ENCODE measurements around the gene C1orf174. TPM values are rescaled to one million over a fixed set of nuclear protein-coding genes. Genes with fewer than 3 reads are reported as not detected.
"Not testable (repeated sequence)": the region's sequence is repeated elsewhere in the genome, so short reads cannot be mapped to it uniquely, and the experiment has no call there.

C1orf174 gene
- total and polyA plus RNA-seq, 2 donors, result 18.8 to 24.5 TPM

DNA sequence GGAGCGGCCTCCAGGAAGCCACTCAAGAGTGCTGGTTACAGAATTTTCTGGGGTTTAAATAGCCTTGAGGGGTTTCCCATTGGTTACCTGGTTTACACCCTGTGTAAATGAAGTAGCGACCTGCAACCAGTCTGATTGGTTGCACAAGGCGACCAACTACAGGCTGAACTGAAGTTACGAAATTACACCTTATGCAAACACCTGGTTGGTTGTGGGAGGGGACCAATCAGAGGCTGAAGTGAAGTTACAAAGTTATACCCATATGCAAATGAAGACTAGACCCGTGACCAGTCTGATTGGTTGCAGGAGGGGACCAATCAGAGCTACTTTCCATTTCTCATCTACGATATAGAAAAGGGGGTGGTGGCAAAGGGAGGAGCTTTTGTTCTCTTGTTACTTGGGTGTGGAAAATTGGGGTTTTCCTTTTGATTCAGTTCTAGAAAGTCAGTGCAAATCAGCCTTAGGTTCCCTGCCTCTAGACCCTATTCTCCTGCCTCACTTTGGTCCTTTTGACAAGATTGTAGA, 22.2 kb upstream of the C1orf174 start:
- Histone ChIP-seq H3K4me1 (ENCODE audit: insufficient read depth) (peaks cover 2% of the 10 kb centered on the region), H3K27ac (ENCODE audit: low read depth) (no peak overlapping the region), H3K4me3 (ENCODE audit: low read depth, low read length) (no peak overlapping the region), H3K36me3 (ENCODE audit: insufficient read depth) (no peaks in the 10 kb centered on the region)
- DNase-seq (ENCODE audit: extremely low spot score), result no peak
- WGBS, result 65% methylated on average over 6 of the region's 6 CpGs

DNA sequence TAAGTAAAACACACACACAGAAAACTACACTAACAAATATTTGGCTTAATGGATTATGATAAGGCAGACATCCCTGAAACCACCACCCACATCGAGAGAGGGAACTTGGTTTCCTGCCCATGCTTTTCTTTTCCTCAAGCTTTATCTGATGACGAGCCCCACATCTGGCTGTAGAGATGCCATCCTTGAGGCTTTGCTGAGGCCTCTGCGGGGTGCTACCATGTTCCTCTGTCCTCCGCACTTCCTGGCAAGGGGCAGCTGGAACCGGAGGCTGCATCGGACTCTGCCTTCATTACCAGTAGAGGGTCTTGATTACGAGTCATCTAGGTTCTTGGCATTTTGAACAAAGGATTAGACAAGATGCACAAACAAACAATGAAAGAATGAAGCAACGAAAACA, 21.7 kb upstream of the C1orf174 start:
- no peak for DNase-seq (ENCODE audit: extremely low spot score)
- no peaks in the 10 kb centered on the region for H3K36me3 ChIP-seq (ENCODE audit: insufficient read depth)
- no peak overlapping the region for H3K4me3 ChIP-seq (ENCODE audit: low read depth, low read length)
- no peak overlapping the region for H3K27ac ChIP-seq (ENCODE audit: low read depth)
- H3K4me1 ChIP-seq (ENCODE audit: insufficient read depth), result peaks cover 2% of the 10 kb centered on the region
- WGBS, result 45% methylated on average over 8 of the region's 8 CpGs

- no peaks in the 10 kb centered on the region for H3K36me3 ChIP-seq (ENCODE audit: insufficient read depth)
- no peak overlapping the region for H3K4me3 ChIP-seq (ENCODE audit: low read depth, low read length)
- DNase-seq (ENCODE audit: extremely low spot score), result no peak
- no peak overlapping the region for H3K27ac ChIP-seq (ENCODE audit: low read depth)
- H3K4me1 ChIP-seq (ENCODE audit: insufficient read depth), result peaks cover 2% of the 10 kb centered on the region
- WGBS, result 77% methylated on average over 5 of the region's 5 CpGs
Observed at GRCh38 chr1:3919706-3920105, 19.6 kb upstream of the C1orf174 start.

DNA sequence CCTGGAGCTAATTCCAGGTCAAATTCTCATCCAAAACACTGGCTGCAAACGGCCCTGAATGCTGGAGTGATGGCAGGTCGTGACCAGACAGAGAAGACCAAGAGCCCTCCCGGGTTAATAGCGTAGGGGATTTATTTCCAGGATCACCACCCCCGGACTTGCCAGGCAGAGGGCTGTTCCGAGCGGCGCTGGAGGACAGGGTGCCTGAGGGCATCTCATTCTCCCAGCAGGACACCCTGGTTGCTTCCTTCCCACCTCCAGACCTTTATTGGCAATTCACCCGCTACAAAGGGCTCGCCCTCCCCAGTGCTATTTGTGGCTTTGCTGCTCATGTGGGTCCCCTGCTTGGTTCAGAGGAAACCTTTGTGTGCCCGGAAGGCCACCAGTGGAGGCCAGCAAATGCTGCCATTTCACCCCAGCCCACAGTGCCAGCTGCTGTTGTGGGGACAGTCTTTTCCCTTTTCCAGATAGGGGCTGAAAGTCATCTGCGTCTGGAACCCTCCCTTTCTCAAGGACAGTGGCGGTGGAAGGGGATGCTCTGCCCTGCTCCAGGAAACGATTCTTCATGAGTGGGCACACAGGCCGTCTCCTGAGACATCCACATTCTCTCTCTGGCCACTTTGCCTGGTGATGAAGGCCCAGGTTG, 19.0 kb upstream of the C1orf174 start:
- Histone ChIP-seq H3K36me3 (ENCODE audit: insufficient read depth) (no peaks in the 10 kb centered on the region), H3K4me3 (ENCODE audit: low read depth, low read length) (no peak overlapping the region), H3K27ac (ENCODE audit: low read depth) (no peak overlapping the region), H3K4me1 (ENCODE audit: insufficient read depth) (no peaks in the 10 kb centered on the region)
- 81% methylated on average over 15 of the region's 15 CpGs for WGBS
- no peak for DNase-seq (ENCODE audit: extremely low spot score)

- H3K4me3 ChIP-seq (ENCODE audit: low read depth, low read length); H3K27ac ChIP-seq (ENCODE audit: low read depth); H3K36me3 ChIP-seq (ENCODE audit: insufficient read depth); DNase-seq (ENCODE audit: extremely low spot score); H3K4me1 ChIP-seq (ENCODE audit: insufficient read depth): not testable (repeated sequence)
- 82% methylated on average over 6 of the region's 6 CpGs for WGBS
Observed at GRCh38 chr1:3918359-3918758, 18.3 kb upstream of the C1orf174 start.

- H3K27ac ChIP-seq (ENCODE audit: low read depth), result no peak overlapping the region
- DNase-seq (ENCODE audit: extremely low spot score), result no peak
- H3K4me1 ChIP-seq (ENCODE audit: insufficient read depth), result no peaks in the 10 kb centered on the region
- no peaks in the 10 kb centered on the region for H3K36me3 ChIP-seq (ENCODE audit: insufficient read depth)
- no peak overlapping the region for H3K4me3 ChIP-seq (ENCODE audit: low read depth, low read length)
- 88% methylated on average over 8 of the region's 8 CpGs for WGBS
Observed at GRCh38 chr1:3917761-3918160, 17.7 kb upstream of the C1orf174 start.

GRCh38 chr1:3915551-3916121, 15.6 kb upstream of the C1orf174 start:
- Histone ChIP-seq H3K36me3 (ENCODE audit: insufficient read depth) (no peaks in the 10 kb centered on the region), H3K27ac (ENCODE audit: low read depth) (no peak overlapping the region), H3K4me3 (ENCODE audit: low read depth, low read length) (no peak overlapping the region), H3K4me1 (ENCODE audit: insufficient read depth) (no peaks in the 10 kb centered on the region)
- 84% methylated on average over 15 of the region's 15 CpGs for WGBS
- no peak for DNase-seq (ENCODE audit: extremely low spot score)

- no peak for DNase-seq (ENCODE audit: extremely low spot score)
- 92% methylated on average over 14 of the region's 14 CpGs for WGBS
- Histone ChIP-seq H3K36me3 (ENCODE audit: insufficient read depth) (no peaks in the 10 kb centered on the region), H3K27ac (ENCODE audit: low read depth) (no peak overlapping the region), H3K4me3 (ENCODE audit: low read depth, low read length) (no peak overlapping the region), H3K4me1 (ENCODE audit: insufficient read depth) (no peaks in the 10 kb centered on the region)
Observed at GRCh38 chr1:3914911-3915310, 14.8 kb upstream of the C1orf174 start.

DNA sequence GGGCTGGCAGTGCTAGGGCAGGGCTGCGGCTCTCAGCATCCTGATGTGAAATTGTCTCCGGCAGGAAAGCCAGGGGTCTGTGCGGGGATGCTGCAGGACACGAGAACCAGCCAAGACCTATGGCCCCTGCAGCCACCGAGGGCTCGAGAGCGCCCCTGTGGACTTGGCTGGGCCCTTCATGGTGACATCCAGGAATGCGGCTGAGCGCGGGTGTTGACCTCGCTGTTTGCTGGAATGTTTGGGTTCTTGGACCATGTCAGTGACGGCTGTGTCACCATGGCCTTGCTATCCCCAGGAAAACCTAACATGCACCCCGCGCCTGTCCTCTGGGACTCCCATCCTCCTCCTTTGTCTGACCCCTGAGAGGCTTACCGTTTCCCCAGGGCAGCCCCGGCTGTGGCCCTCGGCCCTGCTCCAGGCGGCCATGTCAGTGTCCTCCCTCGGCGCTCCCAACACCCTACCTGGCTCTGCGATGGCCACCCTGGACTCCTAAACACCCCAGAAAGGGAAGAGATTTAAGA, 14.3 kb upstream of the C1orf174 start:
- Histone ChIP-seq H3K4me1 (ENCODE audit: insufficient read depth) (no peaks in the 10 kb centered on the region), H3K27ac (ENCODE audit: low read depth) (no peak overlapping the region), H3K4me3 (ENCODE audit: low read depth, low read length) (no peak overlapping the region), H3K36me3 (ENCODE audit: insufficient read depth) (no peaks in the 10 kb centered on the region)
- 93% methylated on average over 21 of the region's 21 CpGs for WGBS
- no peak for DNase-seq (ENCODE audit: extremely low spot score)

DNA sequence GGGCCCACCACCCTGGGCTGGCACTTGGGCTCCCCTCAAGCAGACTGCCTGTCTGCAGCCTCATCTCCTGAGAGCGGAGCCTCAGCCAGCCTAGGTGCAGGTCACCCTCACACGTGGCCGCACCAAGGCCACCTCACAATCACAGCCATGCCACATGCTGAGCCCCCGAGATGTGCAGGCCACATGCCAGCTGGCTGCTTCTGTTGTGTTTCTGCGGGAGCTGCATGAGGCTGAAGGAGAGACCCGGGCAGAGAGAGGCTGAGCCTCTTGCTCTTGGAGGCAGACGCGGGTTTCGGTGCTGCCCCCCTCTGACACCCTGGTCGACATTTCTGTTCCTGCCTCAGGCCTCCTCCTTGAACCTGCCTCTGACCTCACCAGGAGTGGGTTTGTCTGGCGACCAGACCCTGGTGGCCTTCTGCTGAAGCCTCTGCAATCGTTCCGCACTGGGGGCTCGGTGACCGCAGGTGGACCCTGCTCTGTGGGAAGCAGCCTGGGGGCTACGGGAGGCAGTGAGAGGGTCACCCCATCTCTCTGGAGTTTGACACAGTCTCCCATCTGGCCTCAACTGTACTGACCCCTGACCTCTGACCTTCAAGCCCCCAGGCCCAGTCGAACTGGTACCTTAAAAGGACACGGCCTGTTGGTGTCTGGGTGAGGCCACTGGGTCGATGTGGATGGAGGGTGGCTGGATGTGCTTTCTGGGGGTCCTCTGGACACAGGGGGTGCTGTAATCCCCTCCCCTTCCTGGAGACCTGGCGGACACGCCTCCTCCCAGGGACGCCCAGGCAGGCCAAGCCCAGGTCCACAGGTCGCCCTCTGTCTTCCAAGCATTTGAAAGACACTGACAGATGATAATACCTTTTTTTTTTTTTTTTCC, 13.0 kb upstream of the C1orf174 start:
- no peak overlapping the region for H3K4me3 ChIP-seq (ENCODE audit: low read depth, low read length)
- no peaks in the 10 kb centered on the region for H3K36me3 ChIP-seq (ENCODE audit: insufficient read depth)
- no peak for DNase-seq (ENCODE audit: extremely low spot score)
- 95% methylated on average over 23 of the region's 23 CpGs for WGBS
- H3K27ac ChIP-seq (ENCODE audit: low read depth), result no peak overlapping the region
- H3K4me1 ChIP-seq (ENCODE audit: insufficient read depth), result no peaks in the 10 kb centered on the region

DNA sequence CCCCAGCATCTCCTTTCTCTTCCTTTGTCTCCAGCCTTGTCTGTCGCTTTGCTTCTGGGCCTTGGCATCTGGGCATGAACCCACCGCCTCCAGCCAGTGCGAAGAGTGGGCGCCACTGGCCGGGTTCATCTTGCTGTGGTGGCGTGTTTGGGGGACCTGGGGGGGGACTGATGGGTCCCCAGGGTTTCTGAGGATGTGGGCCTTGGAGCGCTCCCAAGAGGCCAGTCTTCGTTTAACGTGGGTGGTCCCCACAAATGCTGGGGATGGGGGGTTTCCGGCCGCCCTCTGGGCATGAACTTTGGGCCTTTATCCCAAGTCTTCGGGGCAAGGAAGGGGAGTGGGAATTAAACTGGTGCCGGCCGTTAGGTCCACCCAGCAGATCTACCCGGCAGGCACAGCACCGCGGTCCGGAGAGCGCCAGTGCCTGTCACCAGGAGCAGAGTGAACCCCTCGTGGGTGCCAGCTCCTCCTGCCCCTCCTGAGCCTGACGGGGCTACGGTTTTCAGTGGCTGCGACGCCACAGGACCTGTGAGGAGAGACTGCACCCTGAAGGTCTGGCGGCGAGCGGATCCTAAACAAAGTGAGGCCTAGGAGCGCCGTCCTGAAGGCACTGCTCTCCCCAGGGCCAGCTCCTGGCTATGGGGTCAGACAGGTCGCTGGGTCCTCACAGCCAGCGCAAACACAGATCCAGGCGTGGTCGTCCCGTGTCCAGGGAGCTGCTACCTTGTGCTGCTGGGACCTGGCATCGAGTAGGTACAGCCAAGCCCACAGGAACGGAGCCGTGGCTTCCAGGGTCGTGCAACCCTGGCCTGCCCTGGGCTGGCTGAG, 12.1 kb upstream of the C1orf174 start:
- no peaks in the 10 kb centered on the region for H3K4me1 ChIP-seq (ENCODE audit: insufficient read depth)
- H3K27ac ChIP-seq (ENCODE audit: low read depth), result no peak overlapping the region
- DNase-seq (ENCODE audit: extremely low spot score), result no peak
- WGBS, result 93% methylated on average over 38 of the region's 38 CpGs
- H3K36me3 ChIP-seq (ENCODE audit: insufficient read depth), result no peaks in the 10 kb centered on the region
- H3K4me3 ChIP-seq (ENCODE audit: low read depth, low read length), result no peak overlapping the region

GRCh38 chr1:3910857-3911845, 11.1 kb upstream of the C1orf174 start:
- no peak for DNase-seq (ENCODE audit: extremely low spot score)
- Histone ChIP-seq H3K27ac (ENCODE audit: low read depth) (no peak overlapping the region), H3K36me3 (ENCODE audit: insufficient read depth) (no peaks in the 10 kb centered on the region), H3K4me1 (ENCODE audit: insufficient read depth) (no peaks in the 10 kb centered on the region), H3K4me3 (ENCODE audit: low read depth, low read length) (no peak overlapping the region)
- 13% methylated on average over 35 of the region's 35 CpGs for WGBS
